Common myeloid progenitor, CD34-positive (primary cell): Measurements from ENCODE around the gene MYOG.
A peak's percentile ranks its signal among the peaks of the same experiment; 100 is the strongest.

Experiments used
- CTCF ChIA-PET: fragments of 350-600 bp; sonication (Branson Sonifier 250); formaldehyde crosslinking; loops from one replicate; lab custom pipeline; 2021; ENCODE audit warnings: antibody characterized with exemption; lab: Charles Lee
- POLR2A ChIA-PET: fragments of 350-600 bp; sonication (Branson Sonifier 250); formaldehyde crosslinking; loops from one replicate; lab custom pipeline; 2021; ENCODE audit warnings: antibody characterized with exemption; lab: Charles Lee
- DNase-seq, 3 donors: peaks; one replicate each; pipeline versions ENCODE4 v3.0.0 to v3.0.0-alpha.2; 2013
- H3K27ac ChIP-seq, 2 experiments: 1 replicate in 1 of 2; 2 replicates in 1 of 2; pipeline ENCODE4 v1.7.0; 2013; ENCODE audit warnings: inconsistent platforms in 2 of 2, low read length in 2 of 2, mild to moderate bottlenecking in 2 of 2, low read depth in 1 of 2, moderate library complexity in 1 of 2; ENCODE audit not compliant: severe bottlenecking in 2 of 2, insufficient read depth in 1 of 2, poor library complexity in 1 of 2
- H3K27me3 ChIP-seq, 5 experiments: replicated peaks in 2 of 5; 1 replicate in 3 of 5; 2 replicates in 2 of 5; pipeline versions ENCODE4 v1.6.1 to v1.7.0; 2013; ENCODE audit warnings: low read length in 4 of 5, mild to moderate bottlenecking in 2 of 5, moderate library complexity in 2 of 5, inconsistent platforms in 1 of 5; ENCODE audit not compliant: insufficient read depth in 5 of 5, control insufficient read depth in 4 of 5
- H3K36me3 ChIP-seq, 4 experiments: 1 replicate in 2 of 4; 2 replicates in 2 of 4; pipeline versions ENCODE4 v1.6.1 to v1.7.0; 2013; ENCODE audit warnings: low read length in 3 of 4, control low read depth in 1 of 4, mild to moderate bottlenecking in 1 of 4; ENCODE audit not compliant: control insufficient read depth in 4 of 4, insufficient read depth in 4 of 4
- H3K4me1 ChIP-seq, 4 experiments: 1 replicate in 3 of 4; 2 replicates in 1 of 4; pipeline versions ENCODE4 v1.6.1 to v1.7.1; 2013; ENCODE audit warnings: low read length in 3 of 4, mild to moderate bottlenecking in 3 of 4, control low read depth in 1 of 4, inconsistent platforms in 1 of 4, moderate library complexity in 1 of 4; ENCODE audit not compliant: control insufficient read depth in 4 of 4, insufficient read depth in 4 of 4; ENCODE audit errors: control extremely low read depth in 1 of 4
- H3K4me3 ChIP-seq, 7 experiments: 1 replicate in 4 of 7; 2 replicates in 3 of 7; pipeline versions ENCODE4 v1.5.1 to v1.7.0; 2013; ENCODE audit warnings: mild to moderate bottlenecking in 7 of 7, low read length in 6 of 7, moderate library complexity in 6 of 7, inconsistent platforms in 2 of 7, low read depth in 2 of 7, control low read depth in 1 of 7; ENCODE audit not compliant: insufficient read depth in 4 of 7, control insufficient read depth in 1 of 7; ENCODE audit errors: extremely low read depth in 1 of 7
- H3K9me3 ChIP-seq, 5 experiments: 1 replicate in 4 of 5; 2 replicates in 1 of 5; pipeline versions ENCODE4 v1.6.1 to v1.7.1; 2013; ENCODE audit warnings: low read length in 4 of 5, mild to moderate bottlenecking in 2 of 5, inconsistent platforms in 1 of 5, low read depth in 1 of 5, moderate library complexity in 1 of 5; ENCODE audit not compliant: control insufficient read depth in 4 of 5, insufficient read depth in 2 of 5; ENCODE audit errors: control extremely low read depth in 1 of 5
- WGBS: methylation state at CpG from one replicate; pipeline ENCODE4 v1.1.5; 2013; ENCODE audit not compliant: insufficient coverage; 5-methylcytosine and 5-hydroxymethylcytosine counted together

The MYOG gene

DNA sequence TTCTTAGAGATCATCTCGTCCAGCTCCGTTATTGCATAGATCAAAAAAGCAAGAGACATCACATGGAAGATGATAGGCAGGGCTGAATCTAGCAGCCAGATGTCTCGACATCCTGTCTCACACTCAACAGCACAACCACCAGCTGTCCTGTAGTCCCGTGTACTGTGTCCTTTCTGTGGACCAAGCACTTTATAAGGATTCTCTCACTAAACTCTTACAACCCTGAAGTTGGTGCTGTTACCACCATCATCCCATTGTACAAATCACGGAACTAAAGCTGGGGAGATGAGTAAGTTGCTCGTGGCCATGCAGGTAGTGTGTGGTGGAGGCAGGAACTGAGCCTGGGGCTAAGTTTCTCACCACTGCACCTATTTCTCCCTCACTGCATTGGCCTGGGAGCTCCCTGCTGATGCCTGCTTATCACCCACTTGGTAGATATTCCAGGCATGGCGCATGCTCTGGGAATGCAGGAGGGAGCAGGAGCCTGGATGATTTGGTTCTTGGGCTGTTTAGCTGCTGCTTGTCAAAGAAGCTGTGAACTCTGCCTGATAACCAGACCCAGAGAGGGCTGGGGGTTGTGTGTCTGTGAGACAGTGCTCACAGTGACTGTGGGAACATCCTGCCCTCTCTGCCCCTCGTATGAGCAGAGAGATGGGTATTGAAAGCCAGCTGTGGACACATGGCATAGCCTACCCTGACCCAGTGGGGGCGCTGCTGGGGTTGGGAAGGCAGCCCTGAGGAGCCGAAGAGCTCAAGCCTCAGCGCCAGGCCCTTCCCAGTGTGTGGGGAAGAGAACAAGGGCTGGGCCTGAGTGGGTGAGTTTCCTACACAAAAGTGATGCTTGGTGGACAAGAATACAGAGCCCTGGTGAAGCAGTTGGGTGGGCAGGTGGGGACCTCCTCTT, 46.0 kb downstream of the MYOG start:
- no peaks in the 10 kb centered on the region for H3K9me3 ChIP-seq
- H3K27ac ChIP-seq = no peak overlapping the region
- WGBS = 69% methylated on average over 6 of the region's 11 CpGs
- no peak overlapping the region for H3K4me3 ChIP-seq
- ChIA-PET CTCF (interaction anchor here (0.9 to 12.0 kb wide), 46 partner anchors 9 to 313 kb away, joined by 3 to 164 read pairs (median 6); partner anchors contain the start of genes ADORA1, MYBPH, MYOG and PPFIA4), POLR2A (interaction anchor here (0.8 to 2.0 kb wide), 3 partner anchors 81 to 176 kb away, joined by 3 to 9 read pairs (median 4); no protein-coding TSS in a partner anchor)
- H3K27me3 ChIP-seq = peaks cover 0 to 13% (median 0%) of the 10 kb centered on the region in 5 experiments
- H3K4me1 ChIP-seq = peaks cover 0 to 26% (median 16%) of the 10 kb centered on the region in 4 experiments
- DNase-seq = peak in 2 of 3 donors; percentile 31 to 57
- H3K36me3 ChIP-seq = no peaks in the 10 kb centered on the region

DNA sequence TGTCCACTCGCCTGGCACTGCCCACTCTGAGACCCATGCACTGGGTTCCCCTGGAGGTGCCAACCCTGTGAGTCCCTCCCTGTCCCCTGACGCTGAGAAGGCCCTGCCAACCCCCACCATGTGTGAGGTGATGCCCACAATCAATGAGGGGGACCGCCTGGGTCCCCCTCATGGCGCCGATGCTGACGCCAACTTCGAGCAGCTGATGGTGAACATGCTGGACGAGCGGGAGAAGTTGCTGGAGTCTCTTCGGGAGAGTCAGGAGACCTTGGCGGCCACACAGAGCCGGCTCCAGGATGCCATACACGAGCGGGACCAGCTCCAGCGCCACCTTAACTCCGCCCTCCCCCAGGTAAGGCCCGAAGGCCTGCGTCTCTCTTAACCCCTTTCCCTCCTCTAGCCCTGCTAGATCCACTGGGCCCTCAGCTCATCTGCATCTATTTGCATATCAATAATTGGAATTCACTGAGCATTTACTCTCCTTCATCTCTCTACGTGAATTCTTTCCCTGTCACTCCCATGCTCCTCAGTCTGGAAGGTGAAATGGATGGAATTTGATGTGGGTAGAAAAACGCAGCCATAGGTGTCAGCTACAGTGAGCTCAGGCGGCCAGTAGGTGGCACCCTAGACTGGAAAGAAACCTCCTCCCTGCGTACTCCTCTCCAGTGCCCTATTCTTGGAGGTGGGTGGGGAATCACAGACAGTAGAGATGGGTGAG, 46.8 kb downstream of the MYOG start:
- Histone ChIP-seq H3K9me3 (no peaks in the 10 kb centered on the region), H3K4me1 (peaks cover 0 to 26% (median 16%) of the 10 kb centered on the region in 4 experiments), H3K27me3 (peaks cover 0 to 13% (median 0%) of the 10 kb centered on the region in 5 experiments), H3K36me3 (no peaks in the 10 kb centered on the region), H3K4me3 (no peak overlapping the region), H3K27ac (no peak overlapping the region)
- WGBS = 82% methylated on average over 17 of the region's 22 CpGs
- ChIA-PET POLR2A (interaction anchor here (1.7 to 2.0 kb wide), 2 partner anchors 133 to 177 kb away, joined by 4 to 9 read pairs; no protein-coding TSS in a partner anchor), CTCF (interaction anchor here (1.0 to 12.0 kb wide), 39 partner anchors 10 to 305 kb away, joined by 3 to 164 read pairs (median 6); partner anchors contain the start of genes ADORA1, MYBPH, MYOG and PPFIA4)
- DNase-seq = peak; percentile 54 to 74 (median 64)

GRCh38 chr1:203038217-203038741, 47.5 kb downstream of the MYOG start:
- peaks cover 0 to 26% (median 16%) of the 10 kb centered on the region in 4 experiments for H3K4me1 ChIP-seq
- H3K4me3 ChIP-seq = no peak overlapping the region
- no peaks in the 10 kb centered on the region for H3K36me3 ChIP-seq
- CTCF ChIA-PET = interaction anchor here (1.4 to 12.0 kb wide), 14 partner anchors 9 to 229 kb away, joined by 3 to 164 read pairs (median 36); partner anchors contain the start of genes ADORA1, MYBPH, MYOG and PPFIA4
- POLR2A ChIA-PET = no interaction called here
- peak in 2 of 3 donors; percentile 44 to 51 for DNase-seq
- H3K9me3 ChIP-seq = no peaks in the 10 kb centered on the region
- 48% methylated on average over 8 of the region's 9 CpGs for WGBS
- no peak overlapping the region for H3K27ac ChIP-seq
- peaks cover 0 to 7% (median 0%) of the 10 kb centered on the region in 5 experiments for H3K27me3 ChIP-seq

DNA sequence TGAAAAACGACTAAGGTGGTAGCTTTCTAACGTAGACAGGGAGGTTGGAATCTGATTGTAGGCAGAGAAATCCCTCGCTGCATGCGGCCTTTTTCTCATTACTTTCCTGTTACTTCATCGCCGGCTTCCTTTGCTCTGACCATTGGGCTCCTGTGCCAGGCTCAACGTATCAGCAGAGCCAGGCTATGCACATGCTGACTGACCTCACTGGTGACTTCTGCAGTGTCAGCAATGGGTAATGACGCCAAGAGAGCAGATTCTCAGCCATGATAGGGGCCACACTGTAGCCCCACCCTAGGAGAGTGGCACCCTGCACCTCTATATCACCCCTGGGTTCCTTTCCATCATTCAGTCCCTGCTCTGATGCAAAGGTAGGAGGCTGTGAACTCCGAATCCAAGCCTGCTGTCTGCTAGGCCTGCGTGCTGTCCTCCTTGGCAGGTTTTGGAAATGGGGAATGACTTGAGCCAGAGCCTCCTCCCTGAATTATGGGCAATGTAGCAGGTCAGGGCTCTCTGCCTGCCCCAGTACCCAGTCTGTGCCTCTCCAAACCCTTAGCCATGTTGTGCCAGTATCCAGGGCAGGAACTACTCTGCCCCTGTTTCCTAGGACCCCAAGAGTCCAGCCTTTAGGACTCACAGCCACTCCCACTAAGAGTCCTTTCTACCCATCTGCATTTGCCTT, 48.2 kb downstream of the MYOG start:
- ChIA-PET CTCF (interaction anchor here (1.1 to 12.0 kb wide), 9 partner anchors 9 to 453 kb away, joined by 3 to 164 read pairs (median 17); partner anchors contain the start of genes MYBPH and PPFIA4), POLR2A (interaction anchor here (0.6 kb wide), 1 partner anchor 204 kb away, joined by 3 read pairs; no protein-coding TSS in a partner anchor)
- 92% methylated on average over 10 of the region's 10 CpGs for WGBS
- DNase-seq = no peak
- H3K4me3 ChIP-seq = no peak overlapping the region
- H3K4me1 ChIP-seq = peaks cover 0 to 26% (median 16%) of the 10 kb centered on the region in 4 experiments
- H3K36me3 ChIP-seq = no peaks in the 10 kb centered on the region
- peaks cover 0 to 7% (median 0%) of the 10 kb centered on the region in 5 experiments for H3K27me3 ChIP-seq
- no peaks in the 10 kb centered on the region for H3K9me3 ChIP-seq
- no peak overlapping the region for H3K27ac ChIP-seq

- POLR2A ChIA-PET = no interaction called here
Observed at GRCh38 chr1:203036537-203036936, 49.3 kb downstream of the MYOG start.

DNA sequence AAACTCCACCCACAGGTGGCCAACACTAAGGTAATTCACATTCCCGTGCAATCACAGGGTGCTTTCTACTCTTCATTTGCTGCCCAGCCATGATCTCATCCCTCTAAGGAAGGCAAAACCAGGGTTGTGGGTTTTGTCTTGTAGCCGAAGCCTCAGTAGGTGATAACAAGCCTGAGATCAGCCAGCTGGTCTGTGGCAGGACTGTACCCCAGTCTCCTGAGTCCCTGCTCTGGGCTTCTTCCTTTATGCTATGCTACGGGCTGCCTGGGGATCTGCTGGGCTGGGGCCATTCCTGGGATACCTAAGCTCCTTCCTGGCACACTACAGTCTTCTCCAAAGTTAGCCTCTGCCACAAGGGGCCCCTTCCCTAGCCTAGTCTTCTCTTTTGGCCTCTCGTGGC, 49.7 kb downstream of the MYOG start:
- DNase-seq = no peak
- H3K36me3 ChIP-seq = no peaks in the 10 kb centered on the region
- peaks cover 0 to 7% (median 0%) of the 10 kb centered on the region in 5 experiments for H3K27me3 ChIP-seq
- peaks cover 0 to 26% (median 16%) of the 10 kb centered on the region in 4 experiments for H3K4me1 ChIP-seq
- H3K9me3 ChIP-seq = no peaks in the 10 kb centered on the region
- ChIA-PET POLR2A (no interaction called here), CTCF (interaction anchor here (1.1 to 12.0 kb wide), 6 partner anchors 11 to 231 kb away, joined by 3 to 164 read pairs (median 14); partner anchors contain the start of gene MYBPH)
- no peak overlapping the region for H3K27ac ChIP-seq
- 94% methylated on average over 2 of the region's 4 CpGs for WGBS
- no peak overlapping the region for H3K4me3 ChIP-seq

More at GRCh38 chr1:203036537-203036936, 49.3 kb downstream of the MYOG start:
- Histone ChIP-seq H3K9me3 (no peaks in the 10 kb centered on the region), H3K4me3 (no peak overlapping the region), H3K27ac (no peak overlapping the region), H3K4me1 (peaks cover 0 to 26% (median 16%) of the 10 kb centered on the region in 4 experiments), H3K27me3 (peaks cover 0 to 7% (median 0%) of the 10 kb centered on the region in 5 experiments), H3K36me3 (no peaks in the 10 kb centered on the region)
- CTCF ChIA-PET = interaction anchor here (1.1 to 12.0 kb wide), 6 partner anchors 19 to 454 kb away, joined by 3 to 164 read pairs (median 4); partner anchors contain the start of gene MYBPH
- no peak for DNase-seq
- WGBS = 58% methylated on average over 2 of the region's 2 CpGs
